Measurements from ENCODE around the gene EFTUD2. TPM values are rescaled to one million over a fixed set of nuclear protein-coding genes. Genes with fewer than 3 reads are reported as not detected.

Gene EFTUD2
- total and polyA plus RNA-seq, 2 of the 8 experiments (the other 6 are each of a cell fraction or from before 2014, with no cell fraction given) = 118 to 195 TPM

- Histone ChIP-seq H2BK20ac (ENCODE audit: low read length) (no peak overlapping the region), H3K18ac (ENCODE audit: extremely low read depth, low read length) (no peak overlapping the region), H3K27me3 (replicated peaks in 1 of 4; ENCODE audit: control insufficient read depth in 3 of 4, extremely low read depth in 1 of 4, insufficient read depth in 3 of 4, low read length in 3 of 4) (no peaks in the 10 kb centered on the region), H3K79me1 (ENCODE audit: low read depth, low read length) (peaks cover 3% of the 10 kb centered on the region; the same call in 1 of the 2 replicates), H2BK120ac (replicated peaks; ENCODE audit: low read depth, low read length) (no peak overlapping the region), H2BK15ac (ENCODE audit: low read length) (no peak overlapping the region), H4K20me1 (replicated peaks in 1 of 2; ENCODE audit: control insufficient read depth in 1 of 2, insufficient read depth in 2 of 2, low read length in 2 of 2) (no peaks in the 10 kb centered on the region), H3K23me2 (ENCODE audit: low read depth, low read length) (no peaks in the 10 kb centered on the region), H4K5ac (ENCODE audit: insufficient read length, low read depth, low read length) (no peak overlapping the region), H3K14ac (ENCODE audit: insufficient read length) (no peak overlapping the region), H3K4me2 (ENCODE audit: insufficient read depth in 1 of 2, low read depth in 2 of 2, low read length in 2 of 2) (no peak overlapping the region), H3K4me3 (ENCODE audit: extremely low read depth in 1 of 4, insufficient read depth in 2 of 4, low read depth in 3 of 4, low read length in 4 of 4) (no peak overlapping the region), H3K36me3 (ENCODE audit: control insufficient read depth in 2 of 4, insufficient read depth in 4 of 4, low read length in 3 of 4) (peaks cover 27 to 67% (median 48%) of the 10 kb centered on the region in 4 experiments), H3K9me3 (ENCODE audit: insufficient read depth in 2 of 2, low read depth in 1 of 2, low read length in 1 of 2) (no peaks in the 10 kb centered on the region), H3K9ac (replicated peaks in 1 of 4; ENCODE audit: extremely low read depth in 1 of 4, low read depth in 3 of 4, low read length in 3 of 4) (no peak overlapping the region), H3K27ac (ENCODE audit: low read depth, low read length) (no peak overlapping the region), H3K23ac (ENCODE audit: insufficient read length) (no peak overlapping the region), H2BK12ac (ENCODE audit: low read depth, low read length) (no peak overlapping the region), H3K4me1 (replicated peaks in 1 of 4; ENCODE audit: control insufficient read depth in 3 of 4, insufficient read depth in 4 of 4, low read length in 3 of 4) (no peaks in the 10 kb centered on the region), H3K4ac (replicated peaks; ENCODE audit: insufficient read length, low read depth, low read length) (no peak overlapping the region), H4K8ac (ENCODE audit: extremely low read depth, insufficient read depth, low read length) (no peak overlapping the region), H2AK5ac (ENCODE audit: low read depth, low read length) (no peak overlapping the region), H2AFZ (ENCODE audit: low read length) (no peak overlapping the region), H2BK5ac (ENCODE audit: low read depth, low read length) (no peak overlapping the region), H3K79me2 (ENCODE audit: control insufficient read depth in 1 of 2, insufficient read depth in 2 of 2, low read length in 2 of 2) (no peaks in the 10 kb centered on the region), H4K91ac (replicated peaks; ENCODE audit: insufficient read length, low read length) (no peak overlapping the region), H3K56ac (replicated peaks; ENCODE audit: insufficient read length, low read depth, low read length) (no peak overlapping the region)
- no peak for FAIRE-seq
- TF ChIP-seq TCF12 (IDR thresholded peaks at IDR 0.05; ENCODE audit: low read depth, low read length) = no peak
- TF ChIP-seq CBX8 (IDR thresholded peaks at IDR 0.05; ENCODE audit: borderline replicate concordance, low read depth, low read length) = no peak
- TF ChIP-seq POLR2AphosphoS5 (IDR thresholded peaks at IDR 0.05; ENCODE audit: low read depth, low read length) = no peak
- no peak for TF ChIP-seq TEAD4 (IDR thresholded peaks at IDR 0.05; ENCODE audit: low read depth, low read length)
- POLR2A ChIA-PET (ENCODE audit: partially characterized antibody) = interaction anchor here (0.6 to 1.4 kb wide), 6 partner anchors 13 to 118 kb away, joined by 3 to 4 read pairs (median 3); partner anchors contain the start of gene HIGD1B
- DNase-seq (ENCODE audit: low read depth in 1 of 2, low spot score in 2 of 2) = no peak
- 95% methylated on average over 6 of the region's 6 CpGs; no CpG with 5 or more reads in 1 of the 2 experiments for WGBS, 2 experiments (ENCODE audit: extremely low coverage in 1 of 2, insufficient coverage in 1 of 2, insufficient read length in 1 of 2, insufficient replicate concordance in 2 of 2, low coverage in 1 of 2, low lambda C conversion rate in 2 of 2, missing lambda C conversion rate in 1 of 2)
- CTCF ChIA-PET (ENCODE audit: partially characterized antibody) = interaction anchor here (0.6 to 11.2 kb wide), 4 partner anchors 10 to 100 kb away, joined by 3 to 141 read pairs (median 10); no protein-coding TSS in a partner anchor
These were observed 23.5 kb downstream of the EFTUD2 start for GRCh38 chr17:44875761-44876160.
